GM21717 (cell line): ENCODE data around the gene MOK.

Experiments
- ATAC-seq: cut with Tn5 transposase; IDR thresholded peaks from one replicate; pipeline ENCODE4 v1.9.1; 2021; ENCODE audit warnings: mild to moderate bottlenecking, moderate library complexity; ENCODE audit not compliant: unreplicated experiment

MOK gene

GRCh38 chr14:102226356-102227125 lies 78.4 kb downstream of the MOK start:
- no peak for ATAC-seq

- no peak for ATAC-seq
Measured at GRCh38 chr14:102225936-102226335, 79.0 kb downstream of the MOK start.

GRCh38 chr14:102225386-102225785 lies 79.6 kb downstream of the MOK start:
- ATAC-seq = no peak

GRCh38 chr14:102223682-102224081 lies 81.3 kb downstream of the MOK start:
- no peak for ATAC-seq

GRCh38 chr14:102222751-102223150 lies 82.2 kb downstream of the MOK start:
- ATAC-seq = no peak

GRCh38 chr14:102222009-102222575 lies 82.9 kb downstream of the MOK start:
- ATAC-seq = no peak

- ATAC-seq = no peak
Measured at GRCh38 chr14:102221026-102221425, 83.9 kb downstream of the MOK start.

- ATAC-seq = peak; percentile 71
Measured at GRCh38 chr14:102220031-102220430, 84.9 kb downstream of the MOK start.

GRCh38 chr14:102219316-102219715 lies 85.6 kb downstream of the MOK start:
- ATAC-seq = no peak

- no peak for ATAC-seq
Measured at GRCh38 chr14:102218688-102219087, 86.3 kb downstream of the MOK start.

GRCh38 chr14:102217987-102218421 lies 87.0 kb downstream of the MOK start:
- ATAC-seq = no peak

- no peak for ATAC-seq
Measured at GRCh38 chr14:102217399-102217798, 87.6 kb downstream of the MOK start.

- ATAC-seq = no peak
Measured at GRCh38 chr14:102215576-102216250, 89.3 kb downstream of the MOK start.

- ATAC-seq = no peak
Measured at GRCh38 chr14:102215071-102215470, 89.9 kb downstream of the MOK start.

GRCh38 chr14:102213984-102214658 lies 90.8 kb downstream of the MOK start:
- ATAC-seq = no peak

- ATAC-seq = no peak
Measured at GRCh38 chr14:102213470-102213869, 91.5 kb downstream of the MOK start.

GRCh38 chr14:102212845-102213244 lies 92.1 kb downstream of the MOK start:
- no peak for ATAC-seq

- no peak for ATAC-seq
Measured at GRCh38 chr14:102212356-102212755, 92.6 kb downstream of the MOK start.

- ATAC-seq = no peak
Measured at GRCh38 chr14:102211240-102211639, 93.7 kb downstream of the MOK start.

GRCh38 chr14:102210421-102211042 lies 94.4 kb downstream of the MOK start:
- ATAC-seq = no peak
